HepG2 (cell line): ENCODE data around the gene PSIP1. TPM values are rescaled to one million over a fixed set of nuclear protein-coding genes. Genes with fewer than 3 reads are reported as not detected.

ENCODE experiments used
- ATAC-seq: fragments of 200-7000 bp; cut with Tn5 transposase; 3 replicates; pipeline ENCODE4 v1.9.1; 2020; ENCODE audit warnings: mild to moderate bottlenecking, moderate library complexity
- BruUV-seq: library from RNA; stranded (reverse); fragments of 400-500 nt; replicated peaks from 2 replicates; lab custom pipeline; 2021; lab: Mats Ljungman, UMichigan
- CTCF ChIA-PET: fragments of 300-600 bp; formaldehyde crosslinking; extraction: SDS; loops from one replicate; lab custom pipeline; 2021; ENCODE audit warnings: low total read pairs, inconsistent platforms, low intra/inter-chr PET ratio; lab: Yijun Ruan, JAX
- POLR2A ChIA-PET: fragments of 350-600 bp; sonication (Branson Sonifier 250); formaldehyde crosslinking; loops from one replicate; lab custom pipeline; 2020; ENCODE audit warnings: antibody characterized with exemption, inconsistent platforms; lab: Yijun Ruan, JAX
- DNase-seq: peaks from one replicate; pipeline ENCODE4 v3.0.0-alpha.2; 2015; ENCODE audit warnings: low spot score
- FAIRE-seq: peaks from 3 replicates; lab custom pipeline; 2011; peaks lifted over from hg19 to GRCh38; lab: Jason Lieb, UNC
- H2AFZ ChIP-seq: one replicate; pipeline ENCODE4 v1.6.1; 2011; ENCODE audit warnings: low read length, inconsistent platforms
- H3K27ac ChIP-seq: fragments of 300-600 bp; 3 replicates; pipeline ENCODE4 v1.8.0; 2011; ENCODE audit warnings: mixed run types, mild to moderate bottlenecking, mixed read lengths, low read length, inconsistent platforms; ENCODE audit not compliant: insufficient read depth; ENCODE audit errors: extremely low read length
- H3K27me3 ChIP-seq, 2 experiments: fragments of 200-600 bp in 1 of 2; 2 replicates in 1 of 2; 3 replicates in 1 of 2; pipeline versions ENCODE4 v1.6.0 to v1.8.0; 2011; ENCODE audit warnings: low read length in 2 of 2, mild to moderate bottlenecking in 2 of 2, moderate library complexity in 2 of 2, inconsistent platforms in 1 of 2; ENCODE audit not compliant: insufficient read depth in 2 of 2, control insufficient read depth in 1 of 2
- H3K36me3 ChIP-seq, 2 experiments: fragments of 200-600 bp in 1 of 2; replicated peaks in 1 of 2; 2 replicates in 1 of 2; 3 replicates in 1 of 2; pipeline versions ENCODE4 v1.5.1 to v1.8.0; 2011; ENCODE audit warnings: low read length in 2 of 2, inconsistent platforms in 1 of 2; ENCODE audit not compliant: insufficient read depth in 2 of 2, control insufficient read depth in 1 of 2
- H3K4me1 ChIP-seq: 2 replicates; pipeline ENCODE4 v1.5.1; 2012; ENCODE audit warnings: low read length, inconsistent platforms; ENCODE audit not compliant: insufficient read depth
- H3K4me2 ChIP-seq: 2 replicates; pipeline ENCODE4 v1.6.0; 2011; ENCODE audit warnings: low read depth, low read length, inconsistent platforms
- H3K4me3 ChIP-seq, 3 experiments: fragments of 200-600 bp in 1 of 3; sonication (generic), shearing (Covaris generic) in 1 of 3; replicated peaks in 1 of 3; 2 replicates each; pipeline ENCODE4 v1.5.1; 2011 to 2016; ENCODE audit warnings: low read length in 3 of 3, inconsistent platforms in 2 of 3, low read depth in 2 of 3, mild to moderate bottlenecking in 2 of 3, control low read depth in 1 of 3, mixed read lengths in 1 of 3; ENCODE audit not compliant: insufficient read depth in 1 of 3
- H3K79me2 ChIP-seq: one replicate; pipeline ENCODE4 v1.6.1; 2011; ENCODE audit warnings: low read length, inconsistent platforms; ENCODE audit not compliant: insufficient read depth
- H3K9ac ChIP-seq: 2 replicates; pipeline ENCODE4 v1.6.0; 2011; ENCODE audit warnings: mild to moderate bottlenecking, low read depth, low read length, inconsistent platforms; ENCODE audit not compliant: insufficient read depth
- H3K9me3 ChIP-seq: 2 replicates; pipeline ENCODE4 v1.5.1; 2012; ENCODE audit warnings: mild to moderate bottlenecking, low read length
- H4K20me1 ChIP-seq: 2 replicates; pipeline ENCODE4 v1.6.0; 2011; ENCODE audit warnings: inconsistent platforms, mild to moderate bottlenecking, low read length, moderate library complexity; ENCODE audit not compliant: insufficient read depth
- HNF4A ChIP-seq: sonication (generic); formaldehyde crosslinking; IDR thresholded peaks from 2 replicates; pipeline ENCODE4 v1.4.0; 2020; ENCODE audit warnings: missing genetic modification reagents
- ZBTB2 ChIP-seq: sonication (generic); formaldehyde crosslinking; IDR thresholded peaks from 2 replicates; pipeline ENCODE4 v1.8.0; 2022; ENCODE audit warnings: low read depth, missing genetic modification reagents
- ZKSCAN1 ChIP-seq: fragments of 150-350 bp; IDR thresholded peaks from 2 replicates; pipeline ENCODE4 v1.6.1; 2014; ENCODE audit warnings: low read length
- ZNF124 ChIP-seq: sonication (generic); formaldehyde crosslinking; IDR thresholded peaks from 2 replicates; pipeline ENCODE4 v1.4.0; 2020; ENCODE audit warnings: missing genetic modification reagents
- ZNF160 ChIP-seq: sonication (generic); formaldehyde crosslinking; IDR thresholded peaks from 2 replicates; pipeline ENCODE4 v1.8.0; 2022; ENCODE audit warnings: mild to moderate bottlenecking, inconsistent platforms, missing genetic modification reagents
- ZNF280D ChIP-seq: sonication (generic); formaldehyde crosslinking; IDR thresholded peaks from 2 replicates; pipeline ENCODE4 v1.5.1; 2020; ENCODE audit warnings: mild to moderate bottlenecking, missing genetic modification reagents
- ZNF407 ChIP-seq: sonication (generic); formaldehyde crosslinking; IDR thresholded peaks from one replicate; pipeline ENCODE4 v1.5.1; 2020; ENCODE audit warnings: mild to moderate bottlenecking, missing genetic modification reagents; ENCODE audit errors: not compliant biosample characterization
- ZNF713 ChIP-seq: sonication (generic); formaldehyde crosslinking; IDR thresholded peaks from 2 replicates; pipeline ENCODE4 v1.4.0; 2020; ENCODE audit warnings: mild to moderate bottlenecking, missing genetic modification reagents
- WGBS: methylation state at CpG from one replicate; pipeline ENCODE4 v1.1.6; 2017; ENCODE audit warnings: low lambda C conversion rate; 5-methylcytosine and 5-hydroxymethylcytosine counted together
- in situ Hi-C: cut with HindIII; loops from 2 replicates; pipeline ENCODE4 v1.10.0; 2017; ENCODE audit warnings: low pct_unique_long_range_greater_than_20kb; ENCODE audit not compliant: extremely low pct_ligation_motif_present
- intact Hi-C: fragments of 100-400 bp; cut with micrococcal nuclease; formaldehyde crosslinking; loops from one replicate; pipeline ENCODE4 v1.10.0; 2022; ENCODE audit not compliant: unreplicated experiment
- polyA plus RNA-seq, 8 experiments: library from polyadenylated mRNA; depleted of rRNA in 3 of 8; stranded (reverse) in 7 of 8; unstranded in 1 of 8; fragments of >200 nt; fragmentation: Illumina TruSeq in 4 of 8; extraction: Trizol in 4 of 8; gene quantifications; 2 replicates each; pipeline versions ENCODE4 v1.2.1 to v1.2.3, GENCODE V29; 2011 to 2016; ENCODE audit warnings: low read depth in 4 of 8, missing spikeins in 1 of 8, mixed read lengths in 1 of 8; ENCODE audit not compliant: insufficient read depth in 1 of 8
- total RNA-seq, 5 experiments: library from RNA; depleted of rRNA; stranded (reverse); fragments of >200 nt; fragmentation: Illumina TruSeq; extraction: Trizol; gene quantifications; 2 replicates each; pipeline ENCODE4 v1.2.3, GENCODE V29; 2016; ENCODE audit warnings: low read depth in 1 of 5

PSIP1 gene
- total and polyA plus RNA-seq, 2 of the 13 experiments (the other 11 are each of a cell fraction or from before 2014, with no cell fraction given): 12.6 to 46.4 TPM

- DNase-seq: no peak
- Histone ChIP-seq H3K79me2 (no peaks in the 10 kb centered on the region), H3K4me3 (no peak overlapping the region), H2AFZ (no peak overlapping the region), H3K36me3 (no peaks in the 10 kb centered on the region), H3K27me3 (peaks cover 0 to 3% of the 10 kb centered on the region in 2 experiments; a peak in 1 of 5 replicates), H3K4me2 (no peak overlapping the region), H3K9me3 (no peaks in the 10 kb centered on the region), H3K9ac (no peak overlapping the region), H3K4me1 (peaks cover 18% of the 10 kb centered on the region), H4K20me1 (no peaks in the 10 kb centered on the region), H3K27ac (no peak overlapping the region)
- CTCF ChIA-PET: no interaction called here
- in situ Hi-C loops (no loop called here), intact Hi-C loops (loop anchor here (5.0 kb wide), 1 partner anchor 58 kb away; no protein-coding TSS in a partner anchor)
- BruUV-seq: no TSS peak
- 49% methylated on average over 2 of the region's 2 CpGs for WGBS
- POLR2A ChIA-PET: no interaction called here
- FAIRE-seq: no peak
- no peak for ATAC-seq
- TF ChIP-seq ZNF160 (CRISPR knock-in tag) (no peak), HNF4A (CRISPR knock-in tag) (no peak), ZBTB2 (no peak), ZNF280D (no peak), ZNF713 (CRISPR knock-in tag) (no peak), ZNF407 (CRISPR knock-in tag) (no peak), ZKSCAN1 (no peak), ZNF124 (CRISPR knock-in tag) (no peak)
These were observed 38.8 kb upstream of the PSIP1 start for GRCh38 chr9:15549611-15550010.
